ENCODE data around the gene DUSP5. TPM values are rescaled to one million over a fixed set of nuclear protein-coding genes. Genes with fewer than 3 reads are reported as not detected.
"Not testable (repeated sequence)": the region's sequence is repeated elsewhere in the genome, so short reads cannot be mapped to it uniquely, and the experiment has no call there.

Gene DUSP5
- 5.7 TPM for total RNA-seq

GRCh38 chr10:110497438-110498086, at the start of gene DUSP5:
Gene DUSP5 (plus strand): TSS chr10:110497907. CDS start chr10:110498122, 215 bp downstream.
- peak; percentile 94 to 99 (median 97) for DNase-seq (ENCODE audit: low read depth in 2 of 3, low spot score in 2 of 3)

- DNase-seq (ENCODE audit: low read depth in 2 of 3, low spot score in 2 of 3) = no peak
These were observed 48.9 kb upstream of the DUSP5 start for GRCh38 chr10:110448682-110449418.

- DNase-seq (ENCODE audit: low read depth in 2 of 3, low spot score in 2 of 3) = no peak
These were observed 42.3 kb upstream of the DUSP5 start for GRCh38 chr10:110455446-110455845.

- DNase-seq (ENCODE audit: low read depth in 2 of 3, low spot score in 2 of 3) = no peak
These were observed 41.7 kb upstream of the DUSP5 start for GRCh38 chr10:110456046-110456445.

GRCh38 chr10:110456523-110457091, 41.1 kb upstream of the DUSP5 start:
- DNase-seq (ENCODE audit: low read depth in 2 of 3, low spot score in 2 of 3) = no peak

- DNase-seq (ENCODE audit: low read depth in 2 of 3, low spot score in 2 of 3) = no peak
These were observed 39.9 kb upstream of the DUSP5 start for GRCh38 chr10:110457851-110458250.

GRCh38 chr10:110458266-110458920, 39.3 kb upstream of the DUSP5 start:
- DNase-seq (ENCODE audit: low read depth in 2 of 3, low spot score in 2 of 3) = no peak

GRCh38 chr10:110459600-110459999, 38.1 kb upstream of the DUSP5 start:
- no peak for DNase-seq (ENCODE audit: low read depth in 2 of 3, low spot score in 2 of 3)

- DNase-seq (ENCODE audit: low read depth in 2 of 3, low spot score in 2 of 3) = peak in 2 of 3 donors; percentile 85 to 90
These were observed 37.4 kb upstream of the DUSP5 start for GRCh38 chr10:110460111-110460809.

GRCh38 chr10:110461088-110461487, 36.6 kb upstream of the DUSP5 start:
- DNase-seq (ENCODE audit: low read depth in 2 of 3, low spot score in 2 of 3) = no peak

- DNase-seq (ENCODE audit: low read depth in 2 of 3, low spot score in 2 of 3) = no peak
These were observed 36.2 kb upstream of the DUSP5 start for GRCh38 chr10:110461530-110461929.

GRCh38 chr10:110462166-110463095, 35.3 kb upstream of the DUSP5 start:
- DNase-seq (ENCODE audit: low read depth in 2 of 3, low spot score in 2 of 3) = no peak

- DNase-seq (ENCODE audit: low read depth in 2 of 3, low spot score in 2 of 3) = not testable (repeated sequence)
These were observed 29.4 kb upstream of the DUSP5 start for GRCh38 chr10:110468258-110468657.

- not testable (repeated sequence) for DNase-seq (ENCODE audit: low read depth in 2 of 3, low spot score in 2 of 3)
These were observed 27.2 kb upstream of the DUSP5 start for GRCh38 chr10:110470541-110470940.

- DNase-seq (ENCODE audit: low read depth in 2 of 3, low spot score in 2 of 3) = no peak
These were observed 26.1 kb upstream of the DUSP5 start for GRCh38 chr10:110471566-110472139.

- no peak for DNase-seq (ENCODE audit: low read depth in 2 of 3, low spot score in 2 of 3)
These were observed 23.7 kb upstream of the DUSP5 start for GRCh38 chr10:110474017-110474416.

- no peak for DNase-seq (ENCODE audit: low read depth in 2 of 3, low spot score in 2 of 3)
These were observed 22.9 kb upstream of the DUSP5 start for GRCh38 chr10:110474826-110475225.

GRCh38 chr10:110475722-110476515, 21.8 kb upstream of the DUSP5 start:
- DNase-seq (ENCODE audit: low read depth in 2 of 3, low spot score in 2 of 3) = no peak

Data from hematopoietic multipotent progenitor cell (in vitro differentiated cells).